H9 (cell line): ENCODE results near the gene RHOH. TPM values are rescaled to one million over a fixed set of nuclear protein-coding genes. Genes with fewer than 3 reads are reported as not detected.

Experiments used
- DNase-seq: peaks from one replicate; pipeline ENCODE4 v3.0.0-alpha.2; 2017
- H2AFZ ChIP-seq: one replicate; pipeline ENCODE4 v1.6.1; 2013; ENCODE audit warnings: mild to moderate bottlenecking, low read length, control low read depth, moderate library complexity
- H2AK5ac ChIP-seq: 2 replicates; pipeline ENCODE4 v1.6.1; 2013; ENCODE audit warnings: low read length, control low read depth, mixed read lengths; ENCODE audit not compliant: insufficient read length
- H2BK120ac ChIP-seq: one replicate; pipeline ENCODE4 v1.6.1; 2013; ENCODE audit warnings: low read depth, mild to moderate bottlenecking, low read length, control low read depth, inconsistent platforms; ENCODE audit not compliant: poor library complexity, severe bottlenecking
- H2BK12ac ChIP-seq: 2 replicates; pipeline ENCODE4 v1.6.1; 2013; ENCODE audit warnings: low read length, control low read depth, mixed read lengths, low read depth; ENCODE audit not compliant: insufficient read length
- H2BK15ac ChIP-seq: 2 replicates; pipeline ENCODE4 v1.6.1; 2013; ENCODE audit warnings: low read depth, low read length, control low read depth
- H2BK20ac ChIP-seq: one replicate; pipeline ENCODE4 v1.6.1; 2013; ENCODE audit warnings: low read depth, mild to moderate bottlenecking, low read length, control low read depth, inconsistent platforms; ENCODE audit not compliant: poor library complexity, severe bottlenecking
- H2BK5ac ChIP-seq: 2 replicates; pipeline ENCODE4 v1.6.1; 2013; ENCODE audit warnings: low read length, control low read depth, mixed read lengths; ENCODE audit not compliant: insufficient read length
- H3K14ac ChIP-seq: 2 replicates; pipeline ENCODE4 v1.6.1; 2013; ENCODE audit warnings: low read length, control low read depth; ENCODE audit not compliant: insufficient read depth
- H3K18ac ChIP-seq: 2 replicates; pipeline ENCODE4 v1.6.1; 2013; ENCODE audit warnings: low read depth, mild to moderate bottlenecking, mixed read lengths, low read length, control low read depth; ENCODE audit not compliant: insufficient read length
- H3K23ac ChIP-seq: 2 replicates; pipeline ENCODE4 v1.6.1; 2013; ENCODE audit warnings: low read length, control low read depth, mixed read lengths, low read depth; ENCODE audit not compliant: insufficient read length
- H3K23me2 ChIP-seq: 2 replicates; pipeline ENCODE4 v1.6.1; 2013; ENCODE audit warnings: low read depth, mild to moderate bottlenecking, mixed read lengths, low read length, control low read depth; ENCODE audit not compliant: insufficient read length, poor library complexity, severe bottlenecking
- H3K27ac ChIP-seq: 2 replicates; pipeline ENCODE4 v1.5.1; 2013; ENCODE audit warnings: low read length, control low read depth, mixed read lengths, low read depth; ENCODE audit not compliant: insufficient read length
- H3K27me3 ChIP-seq: 2 replicates; pipeline ENCODE4 v1.6.1; 2013; ENCODE audit warnings: low read length, control low read depth, inconsistent platforms; ENCODE audit not compliant: insufficient read depth
- H3K4ac ChIP-seq: 2 replicates; pipeline ENCODE4 v1.6.1; 2013; ENCODE audit warnings: low read depth, mild to moderate bottlenecking, control low read depth, inconsistent platforms, low read length, moderate library complexity
- H3K4me1 ChIP-seq: 2 replicates; pipeline ENCODE4 v1.6.1; 2013; ENCODE audit warnings: low read length, control low read depth, inconsistent platforms; ENCODE audit not compliant: insufficient read depth
- H3K4me2 ChIP-seq: 2 replicates; pipeline ENCODE4 v1.6.1; 2013; ENCODE audit warnings: low read length, control low read depth, mixed read lengths; ENCODE audit not compliant: insufficient read length, insufficient read depth
- H3K56ac ChIP-seq: 2 replicates; pipeline ENCODE4 v1.6.1; 2013; ENCODE audit warnings: low read depth, mild to moderate bottlenecking, mixed read lengths, low read length, control low read depth; ENCODE audit not compliant: insufficient read length
- H3K79me1 ChIP-seq: 2 replicates; pipeline ENCODE4 v1.6.1; 2013; ENCODE audit warnings: low read depth, mild to moderate bottlenecking, moderate library complexity, low read length, control low read depth, inconsistent platforms; ENCODE audit not compliant: insufficient read depth, poor library complexity, severe bottlenecking
- H3K79me2 ChIP-seq: 2 replicates; pipeline ENCODE4 v1.6.1; 2013; ENCODE audit warnings: low read length, control low read depth, inconsistent platforms; ENCODE audit not compliant: insufficient read depth
- H3K9ac ChIP-seq: 2 replicates; pipeline ENCODE4 v1.6.1; 2013; ENCODE audit warnings: low read length, control low read depth, mixed read lengths; ENCODE audit not compliant: insufficient read length; ENCODE audit errors: extremely low read depth
- H3K9me3 ChIP-seq: one replicate; pipeline ENCODE4 v1.6.1; 2013; ENCODE audit warnings: low read depth, low read length, inconsistent platforms; ENCODE audit not compliant: control insufficient read depth
- H3T11ph ChIP-seq: one replicate; pipeline ENCODE4 v1.6.1; 2013; ENCODE audit warnings: mild to moderate bottlenecking, low read length, control low read depth, inconsistent platforms
- H4K20me1 ChIP-seq: one replicate; pipeline ENCODE4 v1.6.1; 2013; ENCODE audit not compliant: control insufficient read depth, insufficient read length, insufficient read depth
- H4K5ac ChIP-seq: 2 replicates; pipeline ENCODE4 v1.6.1; 2013; ENCODE audit warnings: low read depth, mild to moderate bottlenecking, mixed read lengths, low read length, control low read depth; ENCODE audit not compliant: insufficient read length
- H4K8ac ChIP-seq: replicated peaks from 2 replicates; pipeline ENCODE4 v1.6.1; 2013; ENCODE audit warnings: low read length, control low read depth, mixed read lengths, low read depth; ENCODE audit not compliant: insufficient read length
- H4K91ac ChIP-seq: 2 replicates; pipeline ENCODE4 v1.6.1; 2013; ENCODE audit warnings: low read depth, mild to moderate bottlenecking, moderate library complexity, mixed read lengths, low read length, control low read depth; ENCODE audit not compliant: insufficient read length
- H3K27ac Mint-ChIP-seq, 3 experiments: 2 replicates in 2 of 3; 3 replicates in 1 of 3; pipeline ENCODE4 v1.8.0; 2020 to 2021; ENCODE audit warnings: mixed read lengths in 3 of 3, mild to moderate bottlenecking in 1 of 3, moderate library complexity in 1 of 3
- H3K27me3 Mint-ChIP-seq: 2 replicates; pipeline ENCODE4 v1.8.0; 2021; ENCODE audit warnings: low read depth, mild to moderate bottlenecking, moderate library complexity, mixed read lengths
- H3K36me3 Mint-ChIP-seq, 3 experiments: 2 replicates in 2 of 3; 3 replicates in 1 of 3; pipeline ENCODE4 v1.8.0; 2020 to 2021; ENCODE audit warnings: low read depth in 3 of 3, mixed read lengths in 3 of 3; ENCODE audit not compliant: insufficient read depth in 1 of 3
- H3K4me1 Mint-ChIP-seq, 2 experiments: 2 replicates each; pipeline ENCODE4 v1.8.0; 2020; ENCODE audit warnings: mixed read lengths in 2 of 2
- H3K4me3 Mint-ChIP-seq, 2 experiments: 2 replicates in 1 of 2; 3 replicates in 1 of 2; pipeline ENCODE4 v1.8.0; 2020 to 2021; ENCODE audit warnings: mild to moderate bottlenecking in 2 of 2, mixed read lengths in 2 of 2, moderate library complexity in 1 of 2
- H3K9me3 Mint-ChIP-seq, 2 experiments: 2 replicates in 1 of 2; 3 replicates in 1 of 2; pipeline ENCODE4 v1.8.0; 2020; ENCODE audit warnings: mild to moderate bottlenecking in 2 of 2, mixed read lengths in 2 of 2, moderate library complexity in 1 of 2
- CTCF ChIP-seq: fragments of 200-600 bp; sonication (generic); conservative IDR thresholded peaks from 3 replicates; pipeline ENCODE4 v1.8.0; 2021; ENCODE audit warnings: antibody characterized with exemption, mild to moderate bottlenecking
- WGBS: extraction: QIAGEN DNeasy Blood & Tissue Kit; methylation state at CpG from one replicate; pipeline ENCODE4 v1.1.7; 2013; ENCODE audit warnings: missing lambda C conversion rate, low lambda C conversion rate, mixed read lengths; ENCODE audit not compliant: insufficient read length; ENCODE audit errors: extremely low coverage; 5-methylcytosine and 5-hydroxymethylcytosine counted together
- total RNA-seq: library from RNA; stranded (reverse); gene quantifications from 2 replicates; pipeline ENCODE4 v1.2.1, GENCODE V29; 2021

The RHOH gene
- total RNA-seq, 1 experiment from 2014 or later: 7.1 TPM

- H4K5ac ChIP-seq: no peak overlapping the region
- no CpG with 5 or more reads among the region's 4 CpGs for WGBS
These were observed 12.6 kb downstream of the RHOH start for GRCh38 chr4:40209401-40209800.

More at GRCh38 chr4:40209401-40209800, 12.6 kb downstream of the RHOH start:
- no peak for TF ChIP-seq CTCF
- Histone ChIP-seq H4K8ac (no peak overlapping the region), H2BK20ac (no peak overlapping the region), H3K4me2 (no peak overlapping the region), H3K9me3 (no peaks in the 10 kb centered on the region), H3K27me3 (no peaks in the 10 kb centered on the region), H4K20me1 (no peaks in the 10 kb centered on the region), H3K14ac (no peak overlapping the region), H3K27ac (no peak overlapping the region), H3K56ac (no peak overlapping the region), H3T11ph (no peak overlapping the region), H3K9ac (no peak overlapping the region), H3K18ac (no peak overlapping the region), H2BK15ac (no peak overlapping the region), H3K4me1 (peaks cover 6% of the 10 kb centered on the region; the same call in 1 of the 2 replicates), H4K91ac (no peak overlapping the region), H2BK5ac (no peak overlapping the region), H3K79me1 (no peaks in the 10 kb centered on the region), H3K23me2 (no peaks in the 10 kb centered on the region), H2AFZ (no peak overlapping the region), H3K79me2 (no peaks in the 10 kb centered on the region), H2AK5ac (no peak overlapping the region), H3K4ac (no peak overlapping the region), H3K23ac (no peak overlapping the region), H2BK12ac (no peak overlapping the region), H2BK120ac (no peak overlapping the region)
- H3K36me3 Mint-ChIP-seq: peaks cover 0 to 12% (median 0%) of the 10 kb centered on the region in 3 experiments; a peak in 2 of 7 replicates
- no peak overlapping the region; a peak in 1 of 5 replicates for H3K4me3 Mint-ChIP-seq
- H3K9me3 Mint-ChIP-seq: no peaks in the 10 kb centered on the region
- peak overlapping the region in 1 of 3 experiments; percentile 18; a peak in 1 of 7 replicates for H3K27ac Mint-ChIP-seq
- peaks cover 19 to 22% of the 10 kb centered on the region in 2 experiments for H3K4me1 Mint-ChIP-seq
- DNase-seq: no peak
- no peaks in the 10 kb centered on the region for H3K27me3 Mint-ChIP-seq
